NCI-H82 treated with DMSO at 0.1 percent for 48 hours (cell line): ENCODE results near the gene MAMSTR.
"Not testable (repeated sequence)": the region's sequence is repeated elsewhere in the genome, so short reads cannot be mapped to it uniquely, and the experiment has no call there.

Experiments used
- DNase-seq: peaks from one replicate; lab custom pipeline; 2025; ENCODE audit not compliant: unreplicated experiment; lab: John Stamatoyannopoulos, UW

The MAMSTR gene

GRCh38 chr19:48686637-48687036 is 32.9 kb downstream of the MAMSTR start:
- not testable (repeated sequence) for DNase-seq

- peak; percentile 31 for DNase-seq
These were observed 33.4 kb downstream of the MAMSTR start for GRCh38 chr19:48686088-48686487.

- no peak for DNase-seq
These were observed 33.9 kb downstream of the MAMSTR start for GRCh38 chr19:48685583-48685982.

GRCh38 chr19:48683349-48683748 is 36.2 kb downstream of the MAMSTR start:
- DNase-seq = no peak

- no peak for DNase-seq
These were observed 38.4 kb downstream of the MAMSTR start for GRCh38 chr19:48681127-48681470.

- DNase-seq = no peak
These were observed 38.9 kb downstream of the MAMSTR start for GRCh38 chr19:48680436-48681126.

- not testable (repeated sequence) for DNase-seq
These were observed 39.5 kb downstream of the MAMSTR start for GRCh38 chr19:48680006-48680405.

- DNase-seq = no peak
These were observed 41.3 kb downstream of the MAMSTR start for GRCh38 chr19:48678201-48678600.

- DNase-seq = no peak
These were observed 42.6 kb downstream of the MAMSTR start for GRCh38 chr19:48676887-48677286.

- no peak for DNase-seq
These were observed 43.0 kb downstream of the MAMSTR start for GRCh38 chr19:48676487-48676886.

- peak; percentile 69 for DNase-seq
These were observed 44.4 kb downstream of the MAMSTR start for GRCh38 chr19:48674921-48675824.

GRCh38 chr19:48674216-48674809 is 45.2 kb downstream of the MAMSTR start:
- DNase-seq = no peak

- no peak for DNase-seq
These were observed 46.0 kb downstream of the MAMSTR start for GRCh38 chr19:48673436-48674100.

GRCh38 chr19:48672994-48673393 is 46.5 kb downstream of the MAMSTR start, which contains the start of gene NTN5:
Gene NTN5 (minus strand): TSS chr19:48673017. CDS start chr19:48670986, 2,031 bp downstream.
- DNase-seq = no peak

GRCh38 chr19:48671446-48671995 is 48.0 kb downstream of the MAMSTR start:
- DNase-seq = no peak

GRCh38 chr19:48670699-48671445 is 48.7 kb downstream of the MAMSTR start:
- no peak for DNase-seq

- no peak for DNase-seq
These were observed 49.4 kb downstream of the MAMSTR start for GRCh38 chr19:48669903-48670668.

GRCh38 chr19:48668761-48669160 is 50.8 kb downstream of the MAMSTR start:
- no peak for DNase-seq

- no peak for DNase-seq
These were observed 51.2 kb downstream of the MAMSTR start for GRCh38 chr19:48668332-48668731.
